Activated naive CD8-positive, alpha-beta T cell treated with anti-CD3 and anti-CD28 coated beads for 36 hours (primary cell): ENCODE results near the gene SLC6A9. TPM values are rescaled to one million over a fixed set of nuclear protein-coding genes. Genes with fewer than 3 reads are reported as not detected.

Source experiments
- DNase-seq: peaks from one replicate; pipeline ENCODE4 v3.0.0; 2021
- H3K27ac Mint-ChIP-seq: one replicate; pipeline ENCODE4 v1.8.0; 2022; ENCODE audit warnings: mild to moderate bottlenecking, moderate library complexity, mixed read lengths
- H3K27me3 Mint-ChIP-seq: one replicate; pipeline ENCODE4 v1.8.0; 2022; ENCODE audit warnings: mild to moderate bottlenecking, mixed read lengths
- H3K36me3 Mint-ChIP-seq: one replicate; pipeline ENCODE4 v1.8.0; 2021; ENCODE audit warnings: mild to moderate bottlenecking, mixed read lengths
- H3K4me1 Mint-ChIP-seq: one replicate; pipeline ENCODE4 v1.8.0; 2021; ENCODE audit warnings: mixed read lengths
- H3K4me3 Mint-ChIP-seq: one replicate; pipeline ENCODE4 v1.8.0; 2022; ENCODE audit warnings: mild to moderate bottlenecking, moderate library complexity, mixed read lengths
- H3K9me3 Mint-ChIP-seq: one replicate; pipeline ENCODE4 v1.8.0; 2022; ENCODE audit warnings: mixed read lengths
- total RNA-seq, 2 experiments: library from RNA; stranded (reverse); gene quantifications; one replicate each; pipeline ENCODE4 v1.2.3, GENCODE V29; 2021

Gene SLC6A9
- total RNA-seq, 2 experiments from 2014 or later: 13.5 to 14.8 TPM

DNA sequence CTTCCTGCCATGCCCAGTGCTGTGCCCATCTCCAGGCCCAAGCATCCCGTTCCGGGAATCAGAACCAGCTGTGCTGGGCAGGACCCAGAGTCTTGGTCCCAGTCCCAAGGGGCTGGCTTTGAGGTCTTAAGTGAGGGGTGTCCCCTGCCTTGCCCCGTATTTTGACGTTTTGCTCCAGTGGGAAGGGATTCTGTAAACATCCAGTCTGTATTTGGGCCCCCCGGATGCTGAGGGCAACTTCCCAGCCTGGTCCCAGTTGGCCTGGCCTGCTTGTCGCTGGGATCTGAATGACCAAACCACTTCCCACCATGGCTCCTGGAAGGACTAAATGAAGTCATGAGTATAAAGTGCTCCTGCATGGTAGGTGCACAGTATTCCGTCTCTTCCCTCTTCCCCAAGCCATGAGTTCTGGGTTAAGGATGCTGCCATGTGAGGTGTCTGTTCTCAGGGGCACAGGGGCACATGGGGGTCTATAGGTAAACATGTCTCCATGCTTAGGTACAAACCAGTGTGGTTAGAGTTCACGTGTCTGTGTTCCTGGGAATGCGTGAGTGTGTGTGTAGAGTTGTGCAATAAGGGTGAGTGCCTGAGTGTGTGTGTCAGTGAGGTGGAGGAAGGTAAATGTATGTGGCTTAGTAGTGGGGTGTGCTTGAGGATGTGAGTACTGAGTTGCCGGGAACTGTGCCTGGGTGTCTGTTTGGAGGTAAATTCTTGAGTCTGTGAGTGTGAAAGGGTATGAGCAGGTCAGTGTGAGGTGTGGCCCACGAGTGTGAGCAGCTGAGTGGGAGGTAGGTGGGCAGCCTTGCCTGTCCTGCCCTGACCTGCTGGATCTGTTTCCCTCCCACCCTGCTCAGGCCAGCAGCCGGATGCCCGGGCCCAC is 50.8 kb downstream of the SLC6A9 start:
- H3K9me3 Mint-ChIP-seq: no peaks in the 10 kb centered on the region
- no peak for DNase-seq
- no peak overlapping the region for H3K27ac Mint-ChIP-seq
- H3K27me3 Mint-ChIP-seq: peaks cover 5% of the 10 kb centered on the region
- peaks cover 48% of the 10 kb centered on the region for H3K36me3 Mint-ChIP-seq
- peaks cover 34% of the 10 kb centered on the region for H3K4me1 Mint-ChIP-seq
- H3K4me3 Mint-ChIP-seq: peak overlapping the region; percentile 90

DNA sequence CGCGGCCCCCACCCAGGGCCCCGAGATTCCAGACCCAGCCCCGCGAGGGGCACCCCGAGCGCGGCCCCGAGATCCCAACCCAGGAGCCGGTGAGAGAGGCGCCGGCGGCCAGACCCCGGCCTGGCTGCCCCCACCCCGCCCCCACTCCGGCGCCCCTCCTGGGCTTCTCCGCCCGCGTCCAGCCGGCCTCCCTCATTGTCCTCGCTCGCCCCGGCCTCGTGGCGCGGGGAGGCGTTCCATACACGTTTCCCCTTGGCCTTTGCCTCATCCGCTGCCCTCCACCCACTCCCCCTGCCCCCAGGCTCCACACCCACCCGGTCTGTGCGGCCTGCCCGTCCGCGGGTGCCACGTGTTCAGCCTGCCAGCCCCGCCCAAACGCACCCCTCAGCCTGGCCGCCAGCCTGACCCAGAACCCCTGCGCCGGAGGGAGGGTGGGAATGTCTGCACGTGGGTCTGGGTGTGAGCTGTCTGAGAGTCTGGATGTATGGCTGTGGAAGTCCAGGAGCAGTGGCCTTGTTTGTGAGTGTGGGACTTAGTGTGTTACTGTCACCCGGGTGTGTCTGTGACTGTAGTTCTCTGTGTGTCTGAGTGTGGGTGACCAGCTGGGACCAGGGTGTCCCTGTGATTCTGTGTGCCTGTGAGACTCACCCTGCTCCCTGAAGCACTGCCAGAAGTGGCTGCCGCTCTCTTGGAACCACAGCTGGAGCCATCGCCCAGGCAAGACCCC is 51.6 kb downstream of the SLC6A9 start:
- H3K4me3 Mint-ChIP-seq: peak overlapping the region; percentile 90
- H3K36me3 Mint-ChIP-seq: peaks cover 48% of the 10 kb centered on the region
- DNase-seq: peak; percentile 61
- H3K27me3 Mint-ChIP-seq: peaks cover 5% of the 10 kb centered on the region
- H3K27ac Mint-ChIP-seq: peak overlapping the region; percentile 85
- no peaks in the 10 kb centered on the region for H3K9me3 Mint-ChIP-seq
- H3K4me1 Mint-ChIP-seq: peaks cover 34% of the 10 kb centered on the region

DNA sequence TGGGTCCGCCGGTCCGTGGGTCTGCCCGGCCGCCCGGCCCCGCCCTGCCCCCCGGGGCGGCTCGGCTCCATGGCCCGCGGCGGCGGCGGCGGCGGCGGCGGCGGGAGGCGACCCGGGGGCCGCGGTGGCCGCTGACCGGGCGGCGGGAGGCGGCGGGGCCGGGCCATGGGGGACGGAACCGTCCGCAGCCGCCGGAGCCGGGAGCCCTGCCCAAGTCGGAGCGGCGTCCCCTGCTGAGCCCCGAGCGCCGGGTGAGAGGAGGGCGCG is 52.1 kb downstream of the SLC6A9 start:
- Mint-ChIP-seq H3K27ac (no peak overlapping the region), H3K27me3 (peaks cover 5% of the 10 kb centered on the region), H3K9me3 (no peaks in the 10 kb centered on the region), H3K36me3 (peaks cover 45% of the 10 kb centered on the region), H3K4me1 (peaks cover 36% of the 10 kb centered on the region), H3K4me3 (no peak overlapping the region)
- DNase-seq: no peak

DNA sequence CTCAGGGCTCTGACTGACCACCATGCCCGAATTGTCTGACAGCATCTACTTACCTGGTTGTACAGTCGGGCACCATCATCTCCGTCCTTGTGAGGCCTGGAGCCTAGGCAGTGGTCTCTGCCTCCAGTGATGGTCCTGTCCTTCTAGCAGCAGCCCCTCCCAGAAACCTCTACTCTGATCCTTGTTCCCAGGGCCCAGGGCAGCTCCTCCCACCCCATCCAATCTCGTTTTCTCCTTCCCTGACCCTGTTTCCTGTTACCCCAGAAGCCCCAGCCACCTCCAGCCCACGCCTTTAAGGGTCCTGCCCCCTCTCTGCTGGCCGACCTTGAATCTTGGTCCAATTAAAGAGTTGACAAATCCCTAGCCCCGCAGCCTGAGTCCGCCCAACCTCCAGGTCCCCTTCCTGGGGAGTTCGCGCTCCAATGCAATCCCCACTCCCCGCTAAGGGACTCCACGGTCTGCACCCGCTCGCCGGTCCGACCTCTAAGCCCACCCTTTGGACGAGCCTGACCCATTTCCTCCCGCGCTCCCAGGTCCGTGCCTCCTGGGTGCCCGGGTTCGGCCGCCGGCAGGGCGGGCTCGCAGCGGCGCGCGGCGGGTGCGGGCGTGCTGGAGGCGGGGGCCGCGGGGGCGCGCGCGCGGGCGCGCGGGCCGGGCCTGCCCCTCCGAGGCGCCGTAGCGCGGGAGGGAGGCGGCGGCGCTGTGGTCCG is 52.6 kb downstream of the SLC6A9 start, which contains the start of gene B4GALT2:
Gene B4GALT2 (plus strand): TSS at position 660 of the 710 bp plus-strand sequence. CDS start 1,951 bp downstream, outside the sequence.
- Mint-ChIP-seq H3K27ac (peak within 1 kb of the TSS; percentile 85), H3K36me3 (peaks cover 47% of the 10 kb centered on the region), H3K27me3 (peaks cover 5% of the 10 kb centered on the region), H3K4me3 (peak within 1 kb of the TSS; percentile 90), H3K9me3 (no peaks in the 10 kb centered on the region), H3K4me1 (peaks cover 41% of the 10 kb centered on the region)
- peak; percentile 71 for DNase-seq

DNA sequence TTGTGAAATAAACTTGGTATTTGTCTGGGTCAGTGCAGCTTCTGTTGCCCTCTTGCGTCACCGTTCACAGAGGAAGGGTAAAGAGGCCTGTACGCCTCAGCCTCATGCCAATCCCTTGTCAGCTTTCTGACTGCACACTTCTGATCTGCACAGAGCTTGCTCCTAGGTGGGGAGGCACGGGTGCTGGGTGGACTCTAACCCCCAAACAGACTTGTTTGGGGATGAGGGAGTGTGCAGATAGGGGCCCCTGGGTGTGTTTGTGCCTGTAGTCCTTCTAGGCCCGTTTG is 53.1 kb downstream of the SLC6A9 start:
- H3K4me3 Mint-ChIP-seq: peak overlapping the region; percentile 82
- H3K9me3 Mint-ChIP-seq: no peaks in the 10 kb centered on the region
- H3K27ac Mint-ChIP-seq: no peak overlapping the region
- peaks cover 48% of the 10 kb centered on the region for H3K36me3 Mint-ChIP-seq
- peaks cover 46% of the 10 kb centered on the region for H3K4me1 Mint-ChIP-seq
- peaks cover 5% of the 10 kb centered on the region for H3K27me3 Mint-ChIP-seq
- DNase-seq: no peak

DNA sequence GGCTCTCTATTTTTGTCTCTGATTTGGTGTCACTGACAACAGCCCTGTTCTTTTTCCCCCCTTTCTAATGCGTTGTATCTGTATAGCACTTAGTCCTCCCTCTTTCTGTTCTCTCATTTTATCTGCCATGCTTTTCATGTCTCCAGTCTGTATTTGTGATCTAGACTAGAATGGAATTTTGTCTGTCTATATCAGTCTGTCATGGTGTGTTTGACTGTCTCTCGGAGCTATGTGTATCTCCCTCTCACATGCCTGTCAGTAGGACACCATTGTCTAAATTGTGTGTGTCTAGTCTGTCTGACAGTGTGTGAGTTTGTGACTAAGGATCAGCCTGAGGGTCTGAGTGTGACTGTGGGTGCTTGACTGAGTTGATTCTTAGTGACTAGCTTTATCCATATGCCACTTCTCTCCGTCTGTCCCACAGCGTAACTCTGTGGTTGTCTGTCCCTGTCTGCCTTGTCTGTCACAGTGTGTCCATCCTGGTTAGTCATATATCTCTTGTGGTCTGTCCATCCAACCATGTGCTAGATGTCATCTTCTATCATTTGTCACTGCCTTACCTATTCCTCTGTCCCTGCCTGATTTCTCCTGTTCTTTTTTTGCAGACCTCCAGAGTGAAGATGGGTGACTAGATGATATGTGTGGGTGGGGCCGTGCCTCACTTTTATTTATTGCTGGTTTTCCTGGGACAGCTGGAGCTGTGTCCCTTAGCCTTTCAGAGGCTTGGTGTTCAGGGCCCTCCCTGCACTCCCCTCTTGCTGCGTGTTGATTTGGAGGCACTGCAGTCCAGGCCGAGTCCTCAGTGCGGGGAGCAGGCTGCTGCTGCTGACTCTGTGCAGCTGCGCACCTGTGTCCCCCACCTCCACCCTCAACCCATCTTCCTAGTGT is 53.6 kb downstream of the SLC6A9 start:
- Mint-ChIP-seq H3K27me3 (peaks cover 5% of the 10 kb centered on the region), H3K4me3 (peak overlapping the region; percentile 82), H3K27ac (no peak overlapping the region), H3K9me3 (no peaks in the 10 kb centered on the region), H3K4me1 (peaks cover 46% of the 10 kb centered on the region), H3K36me3 (peaks cover 48% of the 10 kb centered on the region)
- DNase-seq: no peak

DNA sequence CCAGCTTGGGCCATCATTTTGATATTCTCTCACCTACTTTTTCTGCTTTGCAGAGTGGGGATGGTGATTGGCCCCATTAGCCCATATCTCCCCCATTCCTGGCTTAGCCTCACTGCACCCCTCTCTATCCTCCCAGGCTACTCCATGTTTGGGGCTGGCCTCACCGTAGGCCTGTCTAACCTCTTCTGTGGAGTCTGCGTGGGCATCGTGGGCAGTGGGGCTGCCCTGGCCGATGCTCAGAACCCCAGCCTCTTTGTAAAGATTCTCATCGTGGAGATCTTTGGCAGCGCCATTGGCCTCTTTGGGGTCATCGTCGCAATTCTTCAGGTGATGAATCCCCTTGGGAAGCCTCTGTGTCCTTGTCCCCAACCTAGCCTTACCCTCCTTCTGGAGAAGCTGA is 54.4 kb downstream of the SLC6A9 start:
- peaks cover 48% of the 10 kb centered on the region for H3K4me1 Mint-ChIP-seq
- H3K4me3 Mint-ChIP-seq: no peak overlapping the region
- no peak overlapping the region for H3K27ac Mint-ChIP-seq

DNA sequence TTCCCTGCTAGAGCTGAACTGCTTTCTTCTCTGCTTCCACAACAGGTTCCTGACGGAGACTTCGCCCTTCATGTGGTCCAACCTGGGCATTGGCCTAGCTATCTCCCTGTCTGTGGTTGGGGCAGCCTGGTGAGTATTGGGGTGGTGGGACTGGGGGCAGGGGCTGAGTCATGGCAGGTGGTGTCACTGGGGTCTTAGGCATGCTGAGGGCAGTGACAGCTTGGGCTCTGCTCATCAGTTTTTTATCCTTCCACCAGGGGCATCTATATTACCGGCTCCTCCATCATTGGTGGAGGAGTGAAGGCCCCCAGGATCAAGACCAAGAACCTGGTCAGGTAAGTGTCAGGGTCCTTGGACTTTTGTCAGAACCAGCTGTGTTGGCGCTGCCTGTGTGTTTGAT is 55.2 kb downstream of the SLC6A9 start:
- H3K36me3 Mint-ChIP-seq: peaks cover 48% of the 10 kb centered on the region
- H3K27ac Mint-ChIP-seq: peak overlapping the region; percentile 78
- no peak for DNase-seq
- H3K4me1 Mint-ChIP-seq: peaks cover 52% of the 10 kb centered on the region
- H3K27me3 Mint-ChIP-seq: peaks cover 5% of the 10 kb centered on the region
- peak overlapping the region; percentile 85 for H3K4me3 Mint-ChIP-seq
- no peaks in the 10 kb centered on the region for H3K9me3 Mint-ChIP-seq

More for the DNA sequence above, 54.4 kb downstream of the SLC6A9 start:
- H3K9me3 Mint-ChIP-seq: no peaks in the 10 kb centered on the region
- DNase-seq: no peak
- peaks cover 5% of the 10 kb centered on the region for H3K27me3 Mint-ChIP-seq
- H3K36me3 Mint-ChIP-seq: peaks cover 48% of the 10 kb centered on the region

DNA sequence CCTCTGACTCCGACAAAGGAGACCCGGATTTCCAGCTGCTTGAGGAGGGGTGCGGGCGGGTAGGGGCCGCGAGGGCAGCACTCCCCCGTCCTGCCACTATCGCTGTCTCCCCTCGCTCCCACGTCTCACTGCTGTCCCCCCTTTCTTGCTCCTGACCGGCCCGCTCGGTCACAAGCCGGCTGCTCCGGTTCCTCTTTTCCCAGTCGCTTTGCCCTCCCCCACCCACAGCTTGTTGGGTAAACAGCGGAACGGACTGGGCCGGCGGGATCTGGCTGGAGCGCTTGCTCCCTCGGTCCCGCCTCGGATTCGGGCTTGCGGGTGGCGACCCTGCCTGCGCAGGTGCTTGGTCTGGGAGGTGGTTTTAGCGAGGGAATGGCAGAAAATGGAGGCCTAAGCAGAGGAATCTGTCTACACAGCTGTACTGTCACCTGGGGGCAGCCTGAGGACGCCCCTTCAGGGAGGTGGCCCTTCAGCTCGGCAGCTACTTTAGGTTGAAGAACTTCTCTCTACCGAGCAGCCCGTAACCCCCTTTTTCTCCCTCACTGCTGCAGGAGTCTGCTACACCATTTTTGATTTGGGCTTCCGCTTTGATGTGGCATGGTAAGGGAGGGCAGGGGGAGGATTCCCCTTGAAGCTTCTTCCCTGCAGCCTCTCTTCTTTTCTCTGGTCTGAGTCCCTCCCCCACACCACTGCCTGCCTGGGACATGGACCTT is 55.9 kb downstream of the SLC6A9 start:
- peaks cover 53% of the 10 kb centered on the region for H3K4me1 Mint-ChIP-seq
- peak overlapping the region; percentile 85 for H3K4me3 Mint-ChIP-seq
- H3K9me3 Mint-ChIP-seq: no peaks in the 10 kb centered on the region
- H3K27ac Mint-ChIP-seq: peak overlapping the region; percentile 78
- H3K27me3 Mint-ChIP-seq: peaks cover under 1% of the 10 kb centered on the region
- peaks cover 48% of the 10 kb centered on the region for H3K36me3 Mint-ChIP-seq
- peak; percentile 18 for DNase-seq

DNA sequence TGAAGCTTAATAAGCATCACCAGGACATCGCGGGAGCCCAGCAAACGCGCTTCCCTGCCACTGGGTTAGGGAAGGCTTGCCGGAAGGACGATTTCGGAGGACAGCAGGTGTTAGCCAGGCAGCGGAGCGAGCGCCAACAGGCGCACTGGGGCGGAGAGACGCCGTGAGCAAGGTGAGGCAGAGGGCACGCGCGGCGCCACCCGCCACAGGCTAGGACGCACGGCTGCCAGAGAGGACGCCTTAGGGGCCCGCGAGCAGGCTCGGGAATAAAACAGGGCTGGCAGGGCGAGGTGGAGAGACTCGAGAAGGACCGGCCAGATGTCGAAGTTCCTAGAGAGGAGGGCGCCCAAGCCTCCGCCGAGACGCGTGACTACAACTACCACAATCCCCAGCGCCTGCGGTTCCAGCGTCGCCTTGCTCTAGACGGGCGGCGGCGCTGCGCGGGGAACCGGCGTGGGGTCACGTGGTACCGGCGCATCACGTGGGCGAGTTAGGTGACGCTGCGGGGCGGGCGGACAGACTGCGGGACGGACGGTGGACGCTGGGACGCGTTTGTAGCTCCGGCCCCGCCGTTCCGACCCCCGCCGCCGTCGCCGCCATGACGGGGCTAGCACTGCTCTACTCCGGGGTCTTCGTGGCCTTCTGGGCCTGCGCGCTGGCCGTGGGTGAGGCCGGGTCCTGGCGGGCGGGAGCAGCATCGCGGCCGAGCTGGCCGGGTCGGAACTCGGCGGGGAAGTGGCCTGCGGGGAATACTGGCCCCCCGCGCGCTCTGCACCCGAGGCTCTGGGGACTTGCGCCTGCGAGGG is 56.6 kb downstream of the SLC6A9 start, which contains the start of gene ATP6V0B:
Gene ATP6V0B (plus strand): TSS at position 518 of the 806 bp plus-strand sequence. CDS start 81 bp downstream, at position 599.
- Mint-ChIP-seq H3K4me1 (peaks cover 51% of the 10 kb centered on the region), H3K36me3 (peaks cover 44% of the 10 kb centered on the region), H3K27me3 (no peaks in the 10 kb centered on the region), H3K27ac (peak within 1 kb of the TSS; percentile 92), H3K9me3 (no peaks in the 10 kb centered on the region), H3K4me3 (peak within 1 kb of the TSS; percentile 85)
- DNase-seq: peak; percentile 96

DNA sequence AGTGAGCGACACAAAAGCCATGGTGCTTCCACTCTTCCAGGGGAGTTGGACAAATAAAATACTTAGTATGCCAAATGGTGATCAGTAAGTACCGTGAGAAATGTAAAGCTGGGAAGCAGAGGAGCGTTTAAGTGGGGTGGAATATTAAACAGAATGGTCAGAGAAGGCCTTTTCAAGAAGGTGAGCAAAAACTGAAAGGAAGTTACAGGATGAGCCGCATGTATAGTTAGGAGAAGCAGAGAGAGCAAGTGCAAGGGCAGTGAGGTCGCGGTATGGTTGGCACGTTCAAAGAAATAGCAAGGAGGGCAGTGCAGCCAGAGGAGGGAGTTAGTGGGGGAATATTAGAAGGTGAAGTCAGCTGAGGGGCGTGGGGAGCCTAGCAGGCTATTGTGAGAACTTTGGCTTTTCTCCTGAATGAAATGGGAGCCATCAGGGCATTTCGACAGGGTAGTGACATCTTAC is 57.2 kb downstream of the SLC6A9 start:
- H3K27ac Mint-ChIP-seq: peak overlapping the region; percentile 92
- no peaks in the 10 kb centered on the region for H3K9me3 Mint-ChIP-seq
- peaks cover 46% of the 10 kb centered on the region for H3K36me3 Mint-ChIP-seq
- H3K27me3 Mint-ChIP-seq: no peaks in the 10 kb centered on the region
- H3K4me3 Mint-ChIP-seq: peak overlapping the region; percentile 85
- no peak for DNase-seq
- peaks cover 55% of the 10 kb centered on the region for H3K4me1 Mint-ChIP-seq

DNA sequence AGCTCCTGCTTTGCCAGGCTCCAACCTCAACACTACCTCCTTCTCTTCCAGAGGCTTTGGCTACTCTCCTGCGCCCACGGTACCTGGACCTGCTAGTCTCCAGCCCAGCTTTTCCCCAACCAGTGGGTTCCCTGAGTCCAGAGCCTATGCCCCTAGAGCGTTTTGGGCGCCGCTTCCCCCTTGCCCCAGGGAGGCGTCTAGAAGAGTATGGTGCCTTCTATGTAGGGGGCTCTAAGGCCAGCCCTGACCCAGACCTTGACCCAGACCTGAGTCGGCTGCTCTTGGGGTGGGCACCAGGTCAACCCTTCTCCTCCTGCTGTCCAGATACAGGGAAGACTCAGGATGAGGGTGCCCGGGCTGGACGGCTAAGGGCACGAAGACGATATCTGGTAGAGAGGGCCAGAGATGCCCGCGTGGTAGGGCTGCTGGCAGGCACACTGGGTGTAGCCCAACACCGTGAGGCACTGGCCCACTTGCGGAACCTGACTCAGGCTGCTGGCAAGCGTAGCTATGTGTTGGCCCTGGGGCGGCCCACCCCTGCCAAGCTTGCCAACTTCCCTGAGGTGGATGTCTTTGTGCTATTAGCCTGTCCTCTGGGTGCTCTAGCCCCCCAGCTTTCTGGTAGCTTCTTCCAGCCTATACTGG is 59.8 kb downstream of the SLC6A9 start:
- Mint-ChIP-seq H3K27me3 (no peaks in the 10 kb centered on the region), H3K36me3 (peaks cover 28% of the 10 kb centered on the region), H3K4me3 (peak overlapping the region; percentile 93), H3K4me1 (peaks cover 34% of the 10 kb centered on the region), H3K9me3 (no peaks in the 10 kb centered on the region), H3K27ac (no peak overlapping the region)
- DNase-seq: no peak

DNA sequence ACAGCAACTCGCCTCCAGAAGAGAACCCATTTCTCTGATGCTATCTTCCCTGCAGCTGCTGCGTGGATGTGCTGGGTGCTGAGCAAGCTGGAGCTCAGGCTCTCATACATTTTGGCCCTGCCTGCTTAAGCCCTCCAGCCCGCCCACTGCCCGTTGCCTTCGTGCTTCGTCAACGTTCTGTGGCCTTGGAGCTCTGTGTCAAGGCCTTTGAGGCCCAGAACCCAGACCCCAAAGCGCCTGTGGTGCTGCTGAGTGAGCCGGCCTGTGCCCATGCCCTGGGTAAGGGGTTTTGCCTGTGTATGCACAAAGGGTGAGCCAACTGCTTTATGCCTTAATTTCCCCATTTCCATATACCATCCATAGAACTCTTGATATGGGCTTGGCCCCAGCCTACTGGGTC is 60.4 kb downstream of the SLC6A9 start:
- Mint-ChIP-seq H3K4me3 (peak overlapping the region; percentile 93), H3K27me3 (no peaks in the 10 kb centered on the region), H3K4me1 (peaks cover 29% of the 10 kb centered on the region), H3K9me3 (no peaks in the 10 kb centered on the region), H3K27ac (no peak overlapping the region), H3K36me3 (peaks cover 24% of the 10 kb centered on the region)
- DNase-seq: no peak
